Measurements from ENCODE around the gene CDA. TPM values are rescaled to one million over a fixed set of nuclear protein-coding genes. Genes with fewer than 3 reads are reported as not detected.
"Not testable (repeated sequence)": the region's sequence is repeated elsewhere in the genome, so short reads cannot be mapped to it uniquely, and the experiment has no call there.

Gene CDA
- total RNA-seq, 2 donors from 2014 or later, result 29.1 to 110 TPM

DNA sequence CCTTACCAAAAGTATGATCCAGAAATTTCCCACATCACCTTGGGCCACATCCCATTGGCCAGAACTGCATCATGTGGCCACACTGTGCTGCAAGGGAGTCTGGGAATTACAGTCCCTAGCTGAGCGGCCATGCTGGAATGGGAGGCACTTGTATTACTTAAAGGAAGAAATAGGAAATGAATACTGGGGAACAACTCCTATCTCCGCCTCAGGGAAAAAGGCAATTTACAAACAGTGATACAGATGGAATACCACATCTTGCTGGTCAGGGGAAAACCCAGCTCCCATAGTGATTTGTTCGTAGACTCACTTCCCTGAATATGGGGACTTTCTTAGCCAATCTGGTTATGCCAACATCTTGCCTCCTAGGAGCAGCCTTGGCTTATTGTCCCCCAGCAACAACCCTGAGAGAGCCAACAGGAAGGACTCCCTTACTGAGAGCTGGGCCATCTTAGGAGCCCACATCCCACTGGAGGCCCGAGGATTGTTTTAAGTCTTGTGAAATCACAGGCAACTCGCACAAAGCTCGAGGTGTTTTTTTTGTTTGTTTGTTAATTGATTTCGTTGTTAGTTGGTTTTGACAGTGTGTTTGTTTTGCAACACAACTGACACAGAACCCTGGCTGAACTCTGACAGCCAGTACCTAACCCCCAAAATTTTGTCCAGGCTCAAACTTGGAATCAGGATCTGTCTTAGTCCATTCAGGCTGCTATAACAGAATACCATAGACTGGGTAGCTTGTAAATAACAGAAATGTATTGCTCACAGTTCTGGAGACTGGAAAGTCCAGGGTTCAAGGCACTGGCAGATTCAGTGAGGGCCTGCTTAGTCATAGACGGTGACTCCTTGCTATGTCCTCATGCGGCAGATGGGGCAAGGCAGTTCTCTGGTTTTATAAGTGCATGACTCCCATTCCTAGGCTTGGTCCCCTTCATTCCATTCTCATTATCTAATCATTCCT is 14.9 kb downstream of the CDA start:
- DNase-seq, result no peak
- peak overlapping the region; percentile 44 for H3K27ac ChIP-seq
- H3K4me3 ChIP-seq, result no peak overlapping the region
- H3K27me3 ChIP-seq, result no peaks in the 10 kb centered on the region
- H3K9ac ChIP-seq (ENCODE audit: low read depth in 2 of 2, low read length in 2 of 2), result no peak overlapping the region
- intact Hi-C loops (cut with DNase I), result no loop called here
- no peaks in the 10 kb centered on the region for H3K36me3 ChIP-seq
- no peaks in the 10 kb centered on the region for H3K9me3 ChIP-seq
- TF ChIP-seq, protein P1, sequence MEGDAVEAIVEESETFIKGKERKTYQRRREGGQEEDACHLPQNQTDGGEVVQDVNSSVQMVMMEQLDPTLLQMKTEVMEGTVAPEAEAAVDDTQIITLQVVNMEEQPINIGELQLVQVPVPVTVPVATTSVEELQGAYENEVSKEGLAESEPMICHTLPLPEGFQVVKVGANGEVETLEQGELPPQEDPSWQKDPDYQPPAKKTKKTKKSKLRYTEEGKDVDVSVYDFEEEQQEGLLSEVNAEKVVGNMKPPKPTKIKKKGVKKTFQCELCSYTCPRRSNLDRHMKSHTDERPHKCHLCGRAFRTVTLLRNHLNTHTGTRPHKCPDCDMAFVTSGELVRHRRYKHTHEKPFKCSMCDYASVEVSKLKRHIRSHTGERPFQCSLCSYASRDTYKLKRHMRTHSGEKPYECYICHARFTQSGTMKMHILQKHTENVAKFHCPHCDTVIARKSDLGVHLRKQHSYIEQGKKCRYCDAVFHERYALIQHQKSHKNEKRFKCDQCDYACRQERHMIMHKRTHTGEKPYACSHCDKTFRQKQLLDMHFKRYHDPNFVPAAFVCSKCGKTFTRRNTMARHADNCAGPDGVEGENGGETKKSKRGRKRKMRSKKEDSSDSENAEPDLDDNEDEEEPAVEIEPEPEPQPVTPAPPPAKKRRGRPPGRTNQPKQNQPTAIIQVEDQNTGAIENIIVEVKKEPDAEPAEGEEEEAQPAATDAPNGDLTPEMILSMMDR (IDR thresholded peaks at IDR 0.05), result no peak
- H3K4me1 ChIP-seq, result peaks cover 7% of the 10 kb centered on the region

DNA sequence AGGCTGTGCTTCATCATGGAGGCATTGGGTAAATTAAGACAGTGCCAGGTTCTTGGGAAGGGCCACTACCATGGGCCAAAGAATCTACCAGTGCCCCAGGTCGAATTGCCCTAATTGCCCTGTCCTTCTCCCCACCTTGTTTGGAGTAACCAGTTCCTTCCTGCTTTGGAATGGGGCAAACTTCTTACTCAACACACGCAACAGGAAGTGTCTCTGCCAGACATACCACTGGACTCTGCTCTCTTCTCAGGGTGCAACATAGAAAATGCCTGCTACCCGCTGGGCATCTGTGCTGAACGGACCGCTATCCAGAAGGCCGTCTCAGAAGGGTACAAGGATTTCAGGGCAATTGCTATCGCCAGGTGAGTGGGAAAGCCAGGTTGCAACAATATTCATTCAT is 15.8 kb downstream of the CDA start:
- intact Hi-C loops (cut with DNase I), result no loop called here
- Histone ChIP-seq H3K9ac (ENCODE audit: low read depth in 2 of 2, low read length in 2 of 2) (no peak overlapping the region), H3K36me3 (no peaks in the 10 kb centered on the region), H3K9me3 (no peaks in the 10 kb centered on the region), H3K27me3 (no peaks in the 10 kb centered on the region), H3K27ac (peak overlapping the region; percentile 44), H3K4me3 (no peak overlapping the region), H3K4me1 (peaks cover 7% of the 10 kb centered on the region)
- TF ChIP-seq, protein P1 (IDR thresholded peaks at IDR 0.05), result no peak
- peak; percentile 40 for DNase-seq

DNA sequence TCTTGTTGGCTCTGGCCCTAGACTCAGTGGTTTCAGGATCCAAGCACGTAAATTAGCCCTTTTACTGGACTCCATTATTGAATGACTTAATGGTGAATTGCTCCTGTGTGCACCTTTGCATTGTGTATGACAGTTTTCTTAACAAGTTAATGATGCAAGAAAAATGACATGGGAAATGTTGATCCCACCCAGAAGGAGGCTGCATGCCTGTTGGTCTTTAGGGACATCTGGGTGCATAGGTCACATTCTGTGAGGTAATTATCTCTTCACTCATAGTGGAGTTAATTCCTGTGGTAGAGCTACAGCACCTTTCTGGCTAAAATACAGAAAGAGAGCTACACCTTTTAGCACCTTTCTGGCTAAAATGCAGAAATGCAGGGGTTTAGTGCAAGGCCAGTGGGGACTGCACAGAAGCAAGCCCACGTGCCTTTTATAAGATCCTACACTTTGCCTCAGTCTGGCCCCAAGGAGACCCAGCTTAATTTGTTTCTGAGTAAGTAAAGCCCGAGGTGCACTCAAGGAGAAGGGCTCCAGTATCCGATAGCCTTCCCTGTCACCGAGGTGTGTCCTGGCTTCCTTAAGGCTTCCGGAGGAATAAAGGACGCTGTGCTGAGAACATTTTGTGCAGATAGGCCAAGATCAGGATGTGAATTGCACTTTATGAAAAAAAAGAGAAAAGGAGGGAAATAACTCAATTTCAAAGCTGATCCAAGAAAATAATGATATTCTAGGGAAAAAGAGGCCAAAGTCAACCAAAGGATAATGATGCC is 18.1 kb downstream of the CDA start:
- H3K4me3 ChIP-seq; H3K36me3 ChIP-seq; H3K9me3 ChIP-seq; H3K4me1 ChIP-seq; DNase-seq; H3K27me3 ChIP-seq; H3K27ac ChIP-seq; H3K9ac ChIP-seq (ENCODE audit: low read depth in 2 of 2, low read length in 2 of 2); intact Hi-C loops (cut with DNase I): not testable (repeated sequence)

DNA sequence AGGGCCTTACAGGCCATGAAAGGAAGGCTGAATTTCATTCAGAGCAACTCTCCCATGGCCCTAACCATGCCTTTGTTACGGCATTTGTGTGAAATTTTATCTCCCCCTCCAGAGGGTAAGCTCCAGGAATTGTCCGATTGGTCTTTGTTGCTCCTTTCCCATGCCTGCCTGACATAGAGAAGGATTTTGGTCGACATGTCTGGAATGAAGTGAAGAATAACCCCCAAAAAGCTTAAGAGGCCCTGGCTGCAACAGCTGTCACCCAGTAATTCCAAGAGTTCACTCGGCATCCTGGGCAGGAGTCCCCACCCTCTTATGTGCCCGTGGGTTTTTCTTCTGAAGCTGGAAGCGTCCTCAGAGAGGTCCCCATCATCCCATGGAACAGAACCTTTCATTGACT is 20.6 kb downstream of the CDA start:
- H3K4me1 ChIP-seq, result peaks cover 8% of the 10 kb centered on the region
- no peaks in the 10 kb centered on the region for H3K9me3 ChIP-seq
- intact Hi-C loops (cut with DNase I), result no loop called here
- no peak for DNase-seq
- no peak overlapping the region for H3K27ac ChIP-seq
- no peak overlapping the region for H3K4me3 ChIP-seq
- no peak overlapping the region for H3K9ac ChIP-seq (ENCODE audit: low read depth in 2 of 2, low read length in 2 of 2)
- no peaks in the 10 kb centered on the region for H3K36me3 ChIP-seq
- H3K27me3 ChIP-seq, result no peaks in the 10 kb centered on the region
- TF ChIP-seq, protein P1 (IDR thresholded peaks at IDR 0.05), result no peak

DNA sequence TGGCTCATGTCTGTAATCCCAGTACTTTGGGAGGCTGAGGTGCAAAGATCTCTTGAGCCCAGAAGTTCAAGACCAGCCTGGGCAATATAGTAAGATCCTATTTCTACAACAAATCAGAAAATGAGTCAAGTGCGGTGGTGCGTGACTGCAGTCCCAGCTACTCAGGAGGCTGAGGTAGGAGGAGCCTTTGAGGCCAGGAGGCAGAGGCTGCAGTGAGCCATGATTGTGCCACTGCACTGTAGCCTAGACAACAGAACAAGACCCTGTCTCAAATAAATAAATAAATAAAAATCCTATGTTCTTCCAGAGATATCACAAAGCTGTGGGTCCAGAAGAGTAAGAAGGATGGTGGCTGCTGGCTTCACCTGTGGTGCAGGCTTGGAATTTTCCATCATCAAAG is 22.1 kb downstream of the CDA start:
- no peak overlapping the region for H3K4me3 ChIP-seq
- no peaks in the 10 kb centered on the region for H3K27me3 ChIP-seq
- intact Hi-C loops (cut with DNase I), result no loop called here
- no peaks in the 10 kb centered on the region for H3K36me3 ChIP-seq
- no peaks in the 10 kb centered on the region for H3K9me3 ChIP-seq
- H3K4me1 ChIP-seq, result peaks cover 4% of the 10 kb centered on the region
- TF ChIP-seq, protein P1 (IDR thresholded peaks at IDR 0.05), result no peak
- no peak overlapping the region for H3K9ac ChIP-seq (ENCODE audit: low read depth in 2 of 2, low read length in 2 of 2)
- DNase-seq, result no peak
- H3K27ac ChIP-seq, result no peak overlapping the region

Measured in colonic mucosa (tissue), 4 donors.